NT2/D1 (cell line): ENCODE measurements around the gene OR1N1.

Experiments
- SUZ12 ChIP-seq: IDR thresholded peaks from 2 replicates; pipeline ENCODE4 v1.6.1; 2011; ENCODE audit not compliant: insufficient read length, insufficient read depth; ENCODE audit errors: extremely low read depth
- ZNF274 ChIP-seq: IDR thresholded peaks from 2 replicates; pipeline ENCODE4 v1.6.1; 2011; ENCODE audit warnings: mild to moderate bottlenecking, low read depth, low read length

GRCh38 chr9:122518226-122518625, 8.9 kb downstream of the OR1N1 start:
- TF ChIP-seq SUZ12 (no peak), ZNF274 (no peak)
